GM03348 (cell line): ENCODE data around the gene TBC1D4.
A peak's percentile ranks its signal among the peaks of the same experiment; 100 is the strongest.

Experiments
- DNase-seq: peaks from one replicate; pipeline ENCODE4 v3.0.0; 2012; ENCODE audit warnings: low spot score

Gene TBC1D4

GRCh38 chr13:75416327-75417011 lies 65.5 kb downstream of the TBC1D4 start:
- no peak for DNase-seq

GRCh38 chr13:75415694-75416093 lies 66.3 kb downstream of the TBC1D4 start:
- DNase-seq: peak; percentile 72

- DNase-seq: no peak
These were observed 66.8 kb downstream of the TBC1D4 start for GRCh38 chr13:75415171-75415570.

DNA sequence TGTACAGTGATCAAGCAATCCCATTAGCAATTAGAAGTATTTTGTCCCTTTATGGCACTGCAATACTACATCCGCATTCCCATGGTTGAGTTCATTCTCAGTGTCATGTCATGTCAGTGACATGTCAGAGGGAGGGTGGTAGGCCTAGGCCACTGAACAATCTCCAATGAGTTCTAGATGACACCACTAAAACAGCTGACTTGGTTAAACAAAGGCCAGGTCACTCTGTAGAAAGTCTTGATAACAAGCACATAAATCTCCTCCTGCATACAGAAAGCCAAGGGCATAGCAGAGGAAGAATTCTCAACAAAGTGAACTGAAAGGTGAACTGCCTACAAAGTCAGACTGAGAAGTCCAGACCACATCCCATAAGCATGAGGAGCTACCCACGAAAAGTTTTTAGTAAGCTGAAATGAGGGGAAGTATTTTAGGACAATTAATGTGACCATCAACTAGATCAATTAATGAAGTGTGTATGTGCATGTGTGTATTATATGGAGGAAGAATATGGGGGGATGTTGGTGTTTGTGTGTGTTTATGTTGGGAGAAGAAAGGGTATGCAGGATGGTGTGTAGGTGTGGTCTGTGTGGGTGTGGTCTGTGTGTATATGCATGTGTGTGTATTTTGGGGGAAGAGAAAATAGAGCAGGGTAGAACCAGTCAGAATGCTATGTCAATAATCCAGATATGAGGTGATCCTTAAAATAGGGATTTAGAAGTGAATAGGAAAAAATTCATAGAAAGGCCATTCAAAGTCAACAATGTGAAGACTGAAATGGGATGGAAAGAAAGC lies 67.7 kb downstream of the TBC1D4 start:
- DNase-seq: no peak

- no peak for DNase-seq
These were observed 69.9 kb downstream of the TBC1D4 start for GRCh38 chr13:75411924-75412537.

DNA sequence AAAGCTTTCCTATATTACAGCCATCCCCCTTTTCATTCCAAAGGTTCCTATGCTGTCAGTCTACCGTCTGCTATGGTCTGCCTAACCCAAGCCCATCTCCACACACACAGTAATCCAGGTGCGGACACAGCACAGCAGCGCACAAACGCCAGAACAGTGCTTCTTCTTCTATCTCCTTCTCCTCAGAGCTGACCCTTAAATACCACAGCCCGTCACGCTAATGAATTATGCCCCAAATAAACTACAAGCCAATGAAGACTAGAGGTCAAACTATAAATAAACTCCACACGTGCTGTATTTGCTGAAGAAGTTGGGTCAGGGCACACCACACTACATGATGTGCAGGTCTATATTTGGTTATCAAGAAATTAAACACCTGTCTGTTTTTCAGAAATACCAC lies 71.8 kb downstream of the TBC1D4 start:
- no peak for DNase-seq

- DNase-seq: no peak
These were observed 74.0 kb downstream of the TBC1D4 start for GRCh38 chr13:75407998-75408397.

DNA sequence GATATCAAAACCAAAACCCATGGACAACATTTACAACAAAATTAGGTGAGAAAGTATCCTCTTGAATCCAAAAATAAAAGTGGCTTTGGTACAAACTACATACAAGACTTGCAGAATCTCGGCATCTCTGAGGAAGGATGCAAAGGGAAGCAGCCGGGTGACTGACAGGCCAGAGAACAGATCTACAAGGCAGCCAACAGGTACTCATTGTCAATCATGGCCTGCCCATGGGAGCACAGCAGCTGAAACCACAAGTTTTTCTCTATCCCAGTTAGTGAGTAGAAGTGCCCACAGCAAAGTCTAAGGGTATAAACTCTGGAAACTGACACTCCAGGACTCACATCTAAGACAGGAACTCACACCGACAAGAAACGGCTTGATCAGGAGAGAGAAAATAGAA lies 74.5 kb downstream of the TBC1D4 start:
- no peak for DNase-seq

GRCh38 chr13:75405976-75406703 lies 75.8 kb downstream of the TBC1D4 start:
- no peak for DNase-seq

- DNase-seq: no peak
These were observed 77.2 kb downstream of the TBC1D4 start for GRCh38 chr13:75404726-75405125.

GRCh38 chr13:75402787-75403186 lies 79.2 kb downstream of the TBC1D4 start:
- no peak for DNase-seq

DNA sequence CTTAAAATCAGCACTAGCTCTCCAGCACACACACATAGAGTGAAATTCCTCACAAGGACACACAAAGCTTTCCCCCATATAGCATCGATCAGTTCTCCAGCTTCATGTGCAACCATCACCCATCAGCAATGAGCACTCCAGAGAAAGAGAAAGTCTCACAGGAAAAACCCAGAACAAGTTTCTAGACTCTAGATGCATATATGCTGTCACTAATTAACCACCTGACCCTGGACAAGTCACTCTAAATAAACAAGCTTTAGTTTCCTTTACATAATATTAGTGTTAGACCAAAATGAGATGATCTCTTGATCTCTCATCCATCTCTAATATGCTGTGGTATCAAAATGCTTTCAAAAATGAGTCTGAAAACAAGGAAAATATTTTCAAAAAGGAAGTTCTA lies 81.2 kb downstream of the TBC1D4 start:
- DNase-seq: no peak

DNA sequence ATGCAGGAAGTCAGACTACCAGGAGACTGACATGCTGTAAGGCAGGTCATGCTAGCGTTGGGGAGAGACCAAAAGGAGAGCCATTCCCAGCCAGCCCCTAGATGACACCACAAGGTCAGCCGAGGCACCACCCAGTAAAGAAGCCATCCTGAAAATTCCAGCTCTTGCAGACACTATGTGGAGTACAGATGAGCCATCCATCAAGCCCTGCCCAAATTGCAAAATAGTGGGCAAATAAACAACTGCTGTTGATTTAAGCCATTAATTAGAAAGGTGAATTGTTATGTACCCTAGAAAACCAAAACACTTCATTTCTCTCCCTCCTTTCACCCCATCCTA lies 82.1 kb downstream of the TBC1D4 start:
- no peak for DNase-seq

DNA sequence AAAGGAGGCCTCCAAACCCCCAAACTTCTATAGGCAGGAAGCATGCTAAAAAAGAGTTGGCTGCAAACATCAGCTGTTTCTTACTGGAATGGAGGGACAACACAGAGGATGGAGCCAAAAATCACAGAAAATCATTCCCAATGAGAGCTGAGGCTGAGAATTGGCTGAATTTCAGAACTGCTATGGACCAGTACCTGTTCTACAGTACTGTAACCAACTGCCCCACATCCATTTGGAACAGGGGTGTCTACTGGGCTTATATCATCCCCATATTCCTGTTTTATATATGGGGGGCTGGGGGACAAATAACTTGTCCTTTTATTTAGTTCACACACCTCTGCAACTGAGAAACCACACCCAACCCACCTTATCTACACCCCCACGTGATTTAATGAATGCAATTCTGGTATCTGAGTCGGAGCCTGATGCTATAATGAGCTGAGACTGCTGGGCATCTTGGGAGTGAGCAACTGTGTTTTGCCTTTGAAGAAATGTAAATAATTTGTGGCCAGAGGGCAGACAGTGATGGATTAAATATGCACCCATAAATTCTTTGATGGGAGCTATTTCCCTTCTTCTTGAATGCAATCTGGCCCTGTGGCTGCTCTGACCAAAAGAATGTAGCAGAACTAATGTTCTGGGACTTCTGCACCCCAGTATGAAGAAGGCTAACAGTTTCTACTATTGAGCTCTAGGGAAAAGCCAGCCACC lies 82.6 kb downstream of the TBC1D4 start:
- no peak for DNase-seq

GRCh38 chr13:75398072-75398471 lies 83.9 kb downstream of the TBC1D4 start:
- no peak for DNase-seq

- no peak for DNase-seq
These were observed 86.1 kb downstream of the TBC1D4 start for GRCh38 chr13:75395901-75396300.

DNA sequence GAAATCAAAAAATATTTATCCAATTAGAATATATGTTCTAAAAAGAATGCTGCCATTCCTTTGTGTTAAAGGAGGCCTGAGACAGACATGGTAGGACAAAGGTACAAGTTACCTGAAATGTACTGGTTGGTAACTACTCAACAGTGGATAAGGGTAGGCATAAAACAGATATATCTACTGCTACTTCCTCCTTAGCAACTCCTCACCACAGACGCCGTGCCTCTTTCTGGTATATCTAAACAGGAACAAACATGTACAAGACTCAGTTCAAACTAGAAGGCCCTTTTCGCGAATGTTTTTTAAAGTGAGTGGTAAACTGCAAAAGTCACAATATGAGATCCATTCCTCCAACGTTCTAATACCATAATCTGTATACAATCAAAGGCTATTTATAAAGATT lies 86.9 kb downstream of the TBC1D4 start:
- no peak for DNase-seq

DNA sequence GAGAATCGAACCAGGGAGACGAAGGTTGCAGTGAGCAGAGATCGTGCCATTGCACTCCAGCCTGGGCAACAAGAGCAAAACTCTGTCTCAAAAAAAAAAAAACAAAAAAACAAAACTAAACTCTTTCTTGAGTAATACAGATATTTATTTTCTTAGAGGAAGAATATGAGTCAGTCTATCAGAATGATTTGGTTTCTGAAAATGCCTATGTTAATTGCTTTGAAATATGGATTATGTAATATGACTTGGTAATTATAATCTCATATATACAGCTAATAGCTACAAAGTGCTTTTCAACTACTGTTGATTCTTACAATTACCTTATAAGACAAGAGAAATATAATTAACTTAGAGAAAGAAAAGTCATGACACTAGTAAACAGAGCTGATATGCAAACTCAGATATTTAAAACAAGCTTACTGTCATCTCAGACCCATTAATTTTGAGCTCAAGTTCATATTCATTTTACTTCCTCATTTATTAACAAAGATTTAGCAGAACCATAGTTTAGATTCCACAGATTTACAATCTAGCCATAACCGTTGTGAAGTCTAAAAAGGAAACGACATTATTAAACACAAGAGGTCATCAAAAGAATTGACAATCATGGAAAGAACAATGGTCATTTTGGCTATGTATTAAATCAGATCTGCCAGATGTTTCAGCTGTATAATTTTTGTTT lies 88.0 kb downstream of the TBC1D4 start:
- DNase-seq: peak; percentile 27

DNA sequence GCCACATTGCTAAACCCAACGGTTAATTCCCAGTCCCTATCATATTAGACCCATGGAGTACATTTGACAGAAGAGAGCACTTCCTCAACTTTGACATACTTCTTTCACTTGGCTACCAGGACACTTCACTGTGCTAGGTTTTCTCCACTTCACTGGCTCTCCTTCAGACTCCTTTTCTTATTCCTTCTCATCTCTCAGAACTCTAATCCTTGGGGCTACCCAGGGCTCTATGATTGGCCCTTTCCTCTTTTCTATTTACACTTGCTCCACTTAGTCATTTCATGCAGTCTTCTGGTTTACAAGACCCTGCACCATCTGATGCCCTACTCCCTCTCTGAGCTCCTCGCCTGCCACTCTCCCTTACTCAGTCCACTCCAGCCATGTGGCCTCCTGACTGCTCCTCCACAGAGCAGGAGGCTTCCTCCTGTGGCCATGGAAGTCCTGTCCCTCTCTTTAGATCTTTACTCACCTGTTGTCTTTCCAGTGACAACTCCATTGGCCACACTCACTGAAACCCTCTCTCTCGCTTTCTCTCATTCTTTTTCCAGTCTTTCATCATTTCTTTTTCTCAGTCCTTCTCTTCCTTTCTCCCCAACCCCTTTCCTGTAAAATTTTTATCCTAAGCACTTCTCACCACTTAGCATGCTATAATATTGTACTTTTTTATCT lies 90.4 kb downstream of the TBC1D4 start:
- DNase-seq: no peak

- DNase-seq: no peak
These were observed 91.7 kb downstream of the TBC1D4 start for GRCh38 chr13:75390229-75390628.

DNA sequence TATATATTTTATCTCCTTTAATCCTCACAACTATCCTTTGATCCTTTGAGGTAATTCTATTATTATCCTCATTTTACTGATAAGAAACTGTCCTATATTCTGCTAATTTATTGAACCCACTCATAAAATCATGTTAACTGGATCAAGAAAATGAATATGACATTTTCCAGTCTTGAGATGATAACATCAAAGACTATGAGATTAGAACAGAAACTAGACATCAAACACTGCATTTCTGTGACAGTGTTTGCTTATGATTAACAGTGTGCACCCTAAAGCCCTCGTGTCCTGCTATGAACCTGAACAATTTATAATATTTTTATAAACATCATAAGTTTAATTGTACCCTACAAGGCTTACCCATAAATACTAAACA lies 96.3 kb downstream of the TBC1D4 start:
- DNase-seq: no peak
